Suppressor macrophage (primary cell): ENCODE results near the gene BFAR.
"Not testable (repeated sequence)": the region's sequence is repeated elsewhere in the genome, so short reads cannot be mapped to it uniquely, and the experiment has no call there.

Experiments
- DNase-seq, 4 experiments: peaks; one replicate each; pipeline ENCODE4 v3.0.0-alpha.2; 2020 to 2022

The BFAR gene

GRCh38 chr16:14701859-14702258 is 69.1 kb downstream of the BFAR start:
- not testable (repeated sequence) for DNase-seq

- DNase-seq: not testable (repeated sequence)
These were observed 69.9 kb downstream of the BFAR start for GRCh38 chr16:14702672-14703071.

DNA sequence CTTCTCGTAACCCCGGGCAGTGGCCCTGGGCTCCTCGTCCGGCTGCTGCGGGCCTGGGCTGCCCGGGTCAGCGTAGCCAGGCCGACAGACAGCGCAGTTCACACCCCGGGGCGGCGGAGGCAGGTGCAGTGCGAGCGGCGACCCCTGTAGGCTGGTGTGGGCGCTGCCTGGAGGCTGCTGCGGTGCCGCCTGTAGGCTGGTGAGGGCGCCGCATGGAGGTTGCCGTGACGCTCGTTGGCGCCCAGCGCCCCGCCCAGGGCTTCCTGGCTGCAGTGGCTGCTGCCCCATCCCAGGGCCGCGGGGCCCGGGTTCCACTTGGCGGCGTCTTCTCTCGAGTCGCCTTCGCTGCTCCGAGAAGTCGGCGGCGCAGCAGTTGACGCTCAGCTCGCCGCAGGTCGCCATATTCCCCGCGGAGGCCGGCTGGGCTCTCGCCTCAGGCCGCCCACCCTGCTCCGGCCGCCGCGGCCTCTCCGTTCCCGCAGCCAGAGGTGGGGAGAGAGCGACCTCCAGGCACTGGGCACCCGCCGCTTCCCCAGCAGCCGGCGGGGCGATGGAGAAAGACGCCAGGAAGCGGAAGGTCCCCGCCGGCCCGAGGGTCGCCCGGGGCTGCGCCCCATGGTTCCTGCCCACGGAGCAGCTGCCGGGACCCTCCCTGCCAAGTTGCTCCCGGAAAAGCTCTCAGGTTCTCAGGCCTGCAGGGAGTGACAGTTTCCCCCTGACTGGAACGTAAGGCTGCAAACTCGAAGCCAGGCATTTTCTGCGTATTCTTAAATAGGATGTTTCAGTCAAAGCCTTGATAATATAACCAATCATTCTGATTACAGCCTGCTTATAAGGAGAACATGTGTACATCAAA is 70.6 kb downstream of the BFAR start, which contains the start of gene NPIPA3:
NPIPA3 (plus strand) TSS at position 256 of the 856 bp plus-strand sequence. CDS start 5,533 bp downstream, outside the sequence.
- DNase-seq: not testable (repeated sequence)
